Measurements from ENCODE around the gene CEP72. TPM values are rescaled to one million over a fixed set of nuclear protein-coding genes. Genes with fewer than 3 reads are reported as not detected.

CEP72 gene
- total RNA-seq, 1 donor from 2014 or later: 7.0 TPM

DNA sequence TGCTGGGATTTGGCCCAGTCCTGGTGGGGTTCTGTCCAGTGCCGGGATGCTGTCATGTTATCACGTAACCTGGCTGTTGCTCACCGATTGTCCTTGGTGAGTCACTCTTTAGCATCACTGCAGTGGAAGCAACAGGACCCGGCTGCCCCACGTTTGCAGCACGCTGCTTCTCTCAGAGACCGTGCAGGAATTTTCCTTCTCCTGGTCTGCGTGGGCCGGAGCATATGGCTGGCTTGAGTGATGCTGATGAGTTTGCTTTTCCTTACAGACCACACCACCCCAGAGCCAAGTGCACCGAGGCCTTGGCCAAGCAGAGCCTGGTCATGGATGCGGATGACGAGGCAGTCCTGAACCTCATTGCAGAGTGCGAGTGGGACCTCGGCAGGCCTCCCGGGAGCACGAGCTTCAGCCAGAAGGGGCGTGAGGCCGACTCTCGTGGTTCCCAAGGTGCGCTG is 21.4 kb downstream of the CEP72 start:
- Mint-ChIP-seq H3K27ac (ENCODE audit: unreplicated experiment) (no peak overlapping the region), H3K9me3 (ENCODE audit: unreplicated experiment) (no peaks in the 10 kb centered on the region), H3K27me3 (ENCODE audit: low read depth, unreplicated experiment) (no peaks in the 10 kb centered on the region), H3K4me3 (ENCODE audit: unreplicated experiment) (no peak overlapping the region), H3K4me1 (ENCODE audit: low read depth, unreplicated experiment) (no peaks in the 10 kb centered on the region), H3K36me3 (ENCODE audit: low read depth, unreplicated experiment) (peaks cover 23% of the 10 kb centered on the region)
- DNase-seq (ENCODE audit: low read depth) (peak; percentile 71), FAIRE-seq (no peak)
- Histone ChIP-seq H3K9ac (ENCODE audit: low read length) (no peak overlapping the region), H3K4me2 (ENCODE audit: low read length) (no peak overlapping the region), H3K36me3 (ENCODE audit: insufficient read depth, low read length) (peaks cover 9% of the 10 kb centered on the region), H3K79me2 (ENCODE audit: insufficient read depth, low read length) (no peaks in the 10 kb centered on the region), H3K9me3 (ENCODE audit: insufficient read depth, low read depth, low read length) (no peaks in the 10 kb centered on the region), H3K27ac (ENCODE audit: low read depth, low read length) (peak overlapping the region; percentile 26), H4K20me1 (ENCODE audit: insufficient read depth, low read length) (peaks cover 6% of the 10 kb centered on the region), H3K4me3 (ENCODE audit: insufficient read depth, low read depth, low read length) (no peak overlapping the region), H2AFZ (ENCODE audit: low read depth, low read length) (no peak overlapping the region), H3K4me1 (ENCODE audit: insufficient read depth, low read length) (no peaks in the 10 kb centered on the region), H3K27me3 (ENCODE audit: insufficient read depth, low read length) (no peaks in the 10 kb centered on the region)
- no peak for TF ChIP-seq EZH2 (IDR thresholded peaks at IDR 0.05; ENCODE audit: insufficient read depth, low read length)
- TF ChIP-seq, protein P1, sequence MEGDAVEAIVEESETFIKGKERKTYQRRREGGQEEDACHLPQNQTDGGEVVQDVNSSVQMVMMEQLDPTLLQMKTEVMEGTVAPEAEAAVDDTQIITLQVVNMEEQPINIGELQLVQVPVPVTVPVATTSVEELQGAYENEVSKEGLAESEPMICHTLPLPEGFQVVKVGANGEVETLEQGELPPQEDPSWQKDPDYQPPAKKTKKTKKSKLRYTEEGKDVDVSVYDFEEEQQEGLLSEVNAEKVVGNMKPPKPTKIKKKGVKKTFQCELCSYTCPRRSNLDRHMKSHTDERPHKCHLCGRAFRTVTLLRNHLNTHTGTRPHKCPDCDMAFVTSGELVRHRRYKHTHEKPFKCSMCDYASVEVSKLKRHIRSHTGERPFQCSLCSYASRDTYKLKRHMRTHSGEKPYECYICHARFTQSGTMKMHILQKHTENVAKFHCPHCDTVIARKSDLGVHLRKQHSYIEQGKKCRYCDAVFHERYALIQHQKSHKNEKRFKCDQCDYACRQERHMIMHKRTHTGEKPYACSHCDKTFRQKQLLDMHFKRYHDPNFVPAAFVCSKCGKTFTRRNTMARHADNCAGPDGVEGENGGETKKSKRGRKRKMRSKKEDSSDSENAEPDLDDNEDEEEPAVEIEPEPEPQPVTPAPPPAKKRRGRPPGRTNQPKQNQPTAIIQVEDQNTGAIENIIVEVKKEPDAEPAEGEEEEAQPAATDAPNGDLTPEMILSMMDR (IDR thresholded peaks at IDR 0.05; ENCODE audit: insufficient read depth, low read depth, low read length): no peak

DNA sequence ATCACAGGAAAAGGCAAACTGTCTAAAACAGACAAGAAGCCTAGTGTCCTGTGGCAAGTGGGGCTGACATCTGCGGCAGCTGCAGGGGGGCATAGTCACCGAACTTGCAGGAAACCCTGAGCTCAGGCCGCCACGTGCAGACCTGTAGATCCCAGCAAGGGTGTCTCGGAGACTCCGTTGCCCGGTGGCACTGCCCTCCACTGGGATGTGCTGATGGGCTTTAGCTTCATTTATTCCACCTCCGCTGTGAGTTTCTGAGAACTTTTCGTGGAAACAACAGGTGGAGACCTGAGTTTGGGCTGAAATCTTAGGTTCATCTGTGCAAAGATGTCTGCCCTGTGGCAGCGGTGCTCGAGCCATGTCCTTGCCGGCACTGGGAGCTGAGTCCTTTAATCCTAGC is 22.1 kb downstream of the CEP72 start:
- Histone ChIP-seq H3K9me3 (ENCODE audit: insufficient read depth, low read depth, low read length) (no peaks in the 10 kb centered on the region), H3K9ac (ENCODE audit: low read length) (no peak overlapping the region), H3K27me3 (ENCODE audit: insufficient read depth, low read length) (no peaks in the 10 kb centered on the region), H2AFZ (ENCODE audit: low read depth, low read length) (no peak overlapping the region), H3K4me3 (ENCODE audit: insufficient read depth, low read depth, low read length) (no peak overlapping the region), H3K4me2 (ENCODE audit: low read length) (no peak overlapping the region), H3K4me1 (ENCODE audit: insufficient read depth, low read length) (no peaks in the 10 kb centered on the region), H3K36me3 (ENCODE audit: insufficient read depth, low read length) (peaks cover 9% of the 10 kb centered on the region), H3K79me2 (ENCODE audit: insufficient read depth, low read length) (no peaks in the 10 kb centered on the region), H3K27ac (ENCODE audit: low read depth, low read length) (peak overlapping the region; percentile 11), H4K20me1 (ENCODE audit: insufficient read depth, low read length) (peaks cover 6% of the 10 kb centered on the region)
- FAIRE-seq: no peak
- Mint-ChIP-seq H3K36me3 (ENCODE audit: low read depth, unreplicated experiment) (peaks cover 23% of the 10 kb centered on the region), H3K27ac (ENCODE audit: unreplicated experiment) (no peak overlapping the region), H3K9me3 (ENCODE audit: unreplicated experiment) (no peaks in the 10 kb centered on the region), H3K4me3 (ENCODE audit: unreplicated experiment) (no peak overlapping the region), H3K27me3 (ENCODE audit: low read depth, unreplicated experiment) (no peaks in the 10 kb centered on the region), H3K4me1 (ENCODE audit: low read depth, unreplicated experiment) (no peaks in the 10 kb centered on the region)
- no peak for DNase-seq (ENCODE audit: low read depth)
- TF ChIP-seq EZH2 (IDR thresholded peaks at IDR 0.05; ENCODE audit: insufficient read depth, low read length): no peak
- TF ChIP-seq, protein P1 (IDR thresholded peaks at IDR 0.05; ENCODE audit: insufficient read depth, low read depth, low read length): no peak

DNA sequence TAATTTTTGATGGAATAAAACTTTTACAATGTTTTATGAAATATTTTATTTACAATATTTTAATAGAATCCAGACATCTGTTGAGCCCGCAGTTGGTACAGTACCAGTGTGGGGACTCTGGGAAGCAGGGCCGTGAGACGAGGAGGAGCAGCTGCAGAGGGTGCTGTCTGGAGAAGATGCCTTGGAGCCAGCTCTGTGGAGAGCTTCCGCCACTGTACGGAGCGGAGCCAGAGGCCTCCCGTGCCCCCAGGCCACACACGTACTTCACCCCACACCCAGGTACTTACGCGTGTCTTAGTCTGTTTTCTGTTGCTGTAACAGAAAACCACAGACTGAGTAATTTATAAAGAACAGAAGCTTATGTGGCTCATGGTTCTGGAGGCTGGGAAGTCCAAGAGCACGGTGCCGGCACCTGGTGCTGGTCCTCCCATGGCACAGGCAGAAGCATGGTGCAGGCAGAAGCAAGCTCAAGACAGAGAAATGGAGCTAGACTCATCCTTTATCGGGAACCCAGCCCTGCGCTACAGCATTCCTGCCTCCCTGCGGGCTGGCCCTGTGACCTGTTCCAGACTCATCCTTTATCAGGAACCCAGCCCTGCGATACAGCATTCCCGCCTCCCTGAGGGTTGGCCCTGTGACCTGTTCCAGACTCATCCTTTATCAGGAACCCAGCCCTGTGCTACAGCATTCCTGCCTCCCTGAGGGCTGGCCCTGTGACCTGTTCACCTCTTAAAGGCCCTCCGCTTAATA is 23.3 kb downstream of the CEP72 start:
- Histone ChIP-seq H3K27ac (ENCODE audit: low read depth, low read length) (no peak overlapping the region), H3K27me3 (ENCODE audit: insufficient read depth, low read length) (no peaks in the 10 kb centered on the region), H3K4me1 (ENCODE audit: insufficient read depth, low read length) (no peaks in the 10 kb centered on the region), H3K4me2 (ENCODE audit: low read length) (no peak overlapping the region), H3K4me3 (ENCODE audit: insufficient read depth, low read depth, low read length) (no peak overlapping the region), H3K36me3 (ENCODE audit: insufficient read depth, low read length) (peaks cover 12% of the 10 kb centered on the region), H4K20me1 (ENCODE audit: insufficient read depth, low read length) (peaks cover 6% of the 10 kb centered on the region), H2AFZ (ENCODE audit: low read depth, low read length) (no peak overlapping the region), H3K9ac (ENCODE audit: low read length) (no peak overlapping the region), H3K9me3 (ENCODE audit: insufficient read depth, low read depth, low read length) (no peaks in the 10 kb centered on the region), H3K79me2 (ENCODE audit: insufficient read depth, low read length) (no peaks in the 10 kb centered on the region)
- Mint-ChIP-seq H3K9me3 (ENCODE audit: unreplicated experiment) (no peaks in the 10 kb centered on the region), H3K4me1 (ENCODE audit: low read depth, unreplicated experiment) (no peaks in the 10 kb centered on the region), H3K27ac (ENCODE audit: unreplicated experiment) (no peak overlapping the region), H3K4me3 (ENCODE audit: unreplicated experiment) (no peak overlapping the region), H3K36me3 (ENCODE audit: low read depth, unreplicated experiment) (peaks cover 26% of the 10 kb centered on the region), H3K27me3 (ENCODE audit: low read depth, unreplicated experiment) (no peaks in the 10 kb centered on the region)
- no peak for FAIRE-seq
- no peak for TF ChIP-seq EZH2 (IDR thresholded peaks at IDR 0.05; ENCODE audit: insufficient read depth, low read length)
- TF ChIP-seq, protein P1 (IDR thresholded peaks at IDR 0.05; ENCODE audit: insufficient read depth, low read depth, low read length): no peak
- no peak for DNase-seq (ENCODE audit: low read depth)

All from astrocyte (in vitro differentiated cells and primary cell).